PC-3 (cell line): Measurements from ENCODE around the gene CLINT1.

Experiments
- CTCF ChIP-seq: fragments of 300-600 bp; sonication (generic); conservative IDR thresholded peaks from 2 replicates; pipeline ENCODE4 v1.5.1; 2017; ENCODE audit warnings: antibody characterized with exemption, low read depth, mild to moderate bottlenecking, low read length
- EZH2phosphoT487 ChIP-seq: fragments of 300-600 bp; sonication (generic); IDR thresholded peaks from 2 replicates; pipeline ENCODE4 v1.6.1; 2018; ENCODE audit warnings: mild to moderate bottlenecking, antibody characterized with exemption, low read length, borderline replicate concordance

GRCh38 chr5:157877821-157878220, 18.9 kb upstream of the CLINT1 start:
- TF ChIP-seq CTCF (no peak), EZH2phosphoT487 (no peak)
